CD4-positive, alpha-beta T cell treated with Interleukin-15 for 1 hour (primary cell): ENCODE data around the gene CA7.
A peak's percentile ranks its signal among the peaks of the same experiment; 100 is the strongest.
"Not testable (repeated sequence)": the region's sequence is repeated elsewhere in the genome, so short reads cannot be mapped to it uniquely, and the experiment has no call there.

Source experiments
- DNase-seq: peaks from one replicate; pipeline ENCODE4 v3.0.0-alpha.2; 2020

Gene CA7

DNA sequence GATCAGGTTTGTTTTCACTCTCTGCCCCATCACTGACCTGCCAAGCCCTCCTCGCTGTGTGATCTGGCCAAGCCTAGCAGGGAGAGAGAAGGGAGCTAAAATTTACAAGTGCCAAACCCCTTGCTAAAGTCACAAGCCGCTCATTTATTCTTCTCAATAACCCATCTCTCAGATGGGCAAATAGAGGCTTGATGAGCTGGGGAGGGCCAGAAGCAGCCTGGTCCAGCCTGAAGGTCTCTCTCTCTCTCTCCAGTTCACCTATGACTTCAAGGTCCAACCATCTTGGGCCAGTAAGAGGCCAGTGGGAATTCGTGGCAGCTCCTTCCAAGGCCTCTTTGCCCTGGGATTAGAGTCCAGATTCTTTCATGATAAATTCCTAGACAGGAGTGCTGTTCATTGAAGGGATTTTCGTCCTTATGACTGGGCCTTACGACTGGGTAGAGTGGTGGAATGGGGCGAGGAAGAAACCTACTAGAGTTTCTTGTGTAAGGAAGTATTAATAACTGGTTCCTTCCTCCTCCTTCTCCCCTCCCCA lies 3.4 kb downstream of the CA7 start:
- DNase-seq, result no peak

DNA sequence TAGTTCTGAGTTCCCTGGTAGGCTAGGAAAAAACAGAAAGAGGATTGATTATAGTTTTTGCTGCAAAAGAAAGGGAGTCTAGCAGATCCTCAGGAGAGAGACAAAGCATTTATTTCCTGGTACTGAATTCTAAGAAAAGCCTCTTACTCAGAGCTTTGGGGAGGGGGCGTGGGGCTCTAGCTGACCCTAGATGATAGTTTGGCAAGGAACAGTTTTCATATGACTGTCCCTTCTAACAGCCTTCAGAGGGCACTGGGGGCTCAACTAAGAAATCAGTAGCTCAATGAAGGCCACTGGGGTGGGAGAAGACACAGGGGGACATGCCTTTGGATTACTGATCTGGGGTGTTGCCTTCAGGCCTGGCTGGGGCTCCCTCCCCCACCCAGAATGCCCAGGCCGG lies 4.0 kb downstream of the CA7 start:
- DNase-seq, result no peak

DNA sequence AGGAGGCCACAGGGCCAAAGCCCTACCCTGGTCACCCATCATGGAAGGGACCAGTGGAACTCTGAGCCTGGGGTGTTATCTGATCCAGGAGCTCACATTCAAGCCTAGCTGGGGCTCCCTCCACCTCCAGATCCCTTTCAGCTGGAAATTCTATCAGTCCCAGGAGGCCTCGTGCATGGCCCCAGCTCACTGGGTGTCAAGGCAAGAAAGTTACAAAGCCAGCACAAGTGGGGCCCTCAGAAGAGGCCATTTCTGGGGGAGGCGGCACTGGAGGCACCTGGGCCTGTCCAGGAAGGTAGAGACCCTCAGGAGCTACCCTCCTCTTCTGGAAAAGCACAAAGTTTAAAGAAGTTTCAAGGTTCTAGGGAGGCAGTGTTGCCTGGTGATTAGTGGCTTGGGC lies 4.8 kb downstream of the CA7 start:
- DNase-seq, result no peak

DNA sequence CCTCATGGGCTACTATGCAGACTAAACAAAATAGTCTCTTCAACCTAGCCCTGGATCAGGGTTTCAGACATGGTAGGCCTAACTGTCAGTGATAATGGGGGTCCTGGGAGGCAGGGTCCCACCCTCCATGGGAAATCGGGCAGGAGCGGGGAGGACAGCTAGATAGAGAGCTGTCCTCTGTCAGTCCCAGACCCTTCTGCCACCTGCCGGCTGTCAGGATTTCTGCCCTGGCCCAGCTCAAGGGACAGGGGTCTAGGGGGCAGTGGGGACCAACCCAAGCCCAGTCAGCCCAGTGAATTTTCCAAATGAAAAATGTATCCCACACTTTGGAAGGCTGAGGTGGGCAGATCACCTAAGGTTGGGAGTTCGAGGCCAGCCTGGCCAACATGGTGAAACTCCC lies 5.3 kb downstream of the CA7 start:
- DNase-seq, result no peak

DNA sequence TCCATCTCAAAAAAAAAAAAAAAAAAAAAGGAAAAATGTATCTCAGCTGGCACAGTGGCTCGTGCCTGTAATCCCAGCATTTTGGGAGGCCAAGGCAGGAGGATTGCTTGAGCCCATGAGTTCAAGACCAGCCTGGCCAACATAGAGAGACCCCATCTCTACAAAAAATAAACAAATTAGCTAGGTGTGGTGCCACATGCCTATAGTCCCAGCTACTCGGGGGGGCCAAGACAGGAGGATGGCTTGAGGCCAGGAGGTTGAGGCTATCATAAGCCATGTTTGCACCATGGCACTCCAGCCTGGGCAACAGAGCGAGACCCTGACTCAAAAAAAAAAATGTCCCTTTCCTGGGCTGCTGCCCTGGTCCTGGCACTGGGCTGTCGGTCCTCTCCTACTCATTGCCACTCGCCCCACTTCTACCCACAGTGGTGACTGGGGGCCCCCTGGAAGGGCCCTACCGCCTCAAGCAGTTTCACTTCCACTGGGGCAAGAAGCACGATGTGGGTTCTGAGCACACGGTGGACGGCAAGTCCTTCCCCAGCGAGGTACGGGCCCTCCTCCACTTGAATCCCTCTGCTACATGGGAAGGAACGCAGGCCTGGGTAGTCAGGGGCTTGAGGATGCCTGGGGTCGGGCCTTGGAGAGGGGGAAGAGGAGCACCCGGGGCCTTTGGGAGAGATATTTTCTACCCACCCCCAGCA lies 6.1 kb downstream of the CA7 start:
- no peak for DNase-seq

DNA sequence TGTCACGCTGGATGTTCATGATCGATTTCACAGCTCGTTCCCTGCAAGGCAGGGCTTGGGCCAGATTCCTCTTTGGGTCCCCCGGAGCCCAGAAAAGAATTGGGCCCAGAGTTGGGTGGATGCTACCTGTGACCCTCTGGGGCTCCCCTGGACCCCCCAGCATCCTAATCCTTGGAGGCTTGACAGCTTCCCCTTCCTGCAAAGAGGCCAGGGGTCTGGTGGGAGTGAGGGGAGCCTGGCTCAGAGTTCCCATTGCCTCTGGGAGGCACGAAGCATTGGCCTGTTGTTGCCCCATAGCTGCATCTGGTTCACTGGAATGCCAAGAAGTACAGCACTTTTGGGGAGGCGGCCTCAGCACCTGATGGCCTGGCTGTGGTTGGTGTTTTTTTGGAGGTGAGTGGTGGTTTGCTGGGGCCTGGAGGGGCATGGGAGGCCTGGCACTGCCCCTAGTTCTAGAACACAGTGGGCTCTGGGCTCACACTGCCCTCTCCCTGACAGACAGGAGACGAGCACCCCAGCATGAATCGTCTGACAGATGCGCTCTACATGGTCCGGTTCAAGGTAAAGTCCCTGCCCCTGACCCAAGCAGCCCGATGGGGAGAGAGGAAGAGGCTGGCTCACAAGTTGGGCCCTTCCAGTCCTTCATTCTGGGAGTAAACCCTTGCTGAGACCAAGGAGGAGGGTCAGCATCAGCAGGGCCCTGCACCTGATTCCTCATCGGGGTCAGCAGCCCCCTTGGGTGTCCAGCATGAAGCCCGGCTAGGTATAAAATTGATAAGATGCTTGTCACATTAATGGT lies 7.2 kb downstream of the CA7 start:
- no peak for DNase-seq

DNA sequence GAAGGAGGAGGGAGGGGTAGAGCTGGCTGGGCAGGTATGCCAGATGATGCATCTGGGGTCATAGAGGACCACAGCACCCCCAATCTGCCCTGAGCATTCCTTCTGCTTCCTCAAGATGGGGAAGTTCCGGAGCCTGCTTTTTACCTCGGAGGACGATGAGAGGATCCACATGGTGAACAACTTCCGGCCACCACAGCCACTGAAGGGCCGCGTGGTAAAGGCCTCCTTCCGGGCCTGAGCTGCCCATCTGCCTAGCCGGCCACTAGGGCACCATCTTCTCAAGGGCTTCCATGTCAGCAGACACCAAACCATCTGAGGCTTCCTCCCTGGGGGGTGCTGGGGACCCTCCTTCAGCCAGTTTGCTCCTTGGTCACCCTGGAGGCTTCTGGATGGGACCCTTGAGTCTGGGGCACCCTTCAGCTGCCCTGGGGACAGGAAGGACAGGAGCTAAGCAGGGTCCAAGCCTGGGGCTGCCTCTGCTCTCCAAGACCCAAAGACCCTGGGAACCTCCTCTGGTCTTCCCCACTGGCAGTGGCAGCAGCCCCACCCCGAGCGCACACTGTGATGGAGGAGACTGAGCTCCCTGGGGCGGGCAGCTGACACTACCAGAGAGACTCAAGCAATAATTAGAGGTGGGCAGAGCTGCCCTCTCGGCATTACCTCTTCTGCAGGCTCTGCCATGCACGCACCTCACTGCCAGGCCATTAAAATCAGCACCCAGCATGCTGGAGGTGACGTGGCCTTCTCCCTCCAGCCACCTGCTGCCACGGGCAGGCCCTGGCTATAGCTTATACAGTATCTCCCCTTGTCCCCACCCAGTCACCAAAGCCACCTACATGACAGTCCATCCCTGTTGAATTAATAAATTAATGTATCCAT lies 9.3 kb downstream of the CA7 start:
- no peak for DNase-seq

DNA sequence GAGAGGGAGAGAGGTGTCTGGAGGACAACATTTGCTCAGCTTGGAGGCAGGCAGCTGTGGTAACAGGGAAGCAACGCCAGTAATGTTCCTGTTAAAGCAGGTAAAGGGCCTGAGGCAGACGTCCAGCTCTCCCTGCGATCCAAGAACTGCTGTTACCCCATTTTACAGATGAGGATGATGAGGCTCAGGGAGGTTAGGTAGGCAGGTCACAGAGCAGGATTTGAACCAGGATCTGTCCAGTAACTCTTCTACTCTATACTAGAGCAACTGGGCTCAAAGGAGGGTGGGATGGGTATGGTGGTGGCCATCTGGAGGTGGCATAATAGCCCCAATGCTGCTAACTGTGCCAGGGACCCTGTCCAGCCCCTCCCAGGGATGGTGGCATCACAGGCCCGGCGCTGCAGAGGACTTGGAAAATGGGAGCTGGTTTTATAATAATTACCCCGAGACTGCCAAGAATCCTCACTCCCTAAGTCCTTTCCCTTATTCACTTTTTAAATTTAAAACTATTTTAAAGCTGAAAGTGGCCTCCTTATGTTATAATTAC lies 12.0 kb downstream of the CA7 start:
- DNase-seq, result no peak

DNA sequence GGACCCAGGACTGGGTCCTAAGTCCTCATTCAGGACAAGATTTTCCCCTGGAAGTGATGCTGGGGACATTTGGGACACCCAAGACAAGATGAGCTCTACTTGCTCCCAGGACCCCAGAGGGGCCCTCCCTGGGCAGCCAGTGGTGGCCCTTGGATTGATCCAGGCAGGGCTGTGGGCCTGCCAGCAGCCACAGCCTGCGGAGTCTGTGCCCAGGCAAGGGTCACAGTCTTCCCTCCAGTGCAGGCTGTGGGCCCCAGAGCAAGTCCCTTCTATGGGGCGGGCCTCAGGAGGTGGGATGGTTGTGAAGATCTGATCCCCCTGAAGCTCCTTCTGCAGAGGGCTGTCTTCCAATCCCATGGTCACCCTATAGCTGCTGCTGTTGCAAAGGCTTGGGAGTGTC lies 12.6 kb downstream of the CA7 start:
- no peak for DNase-seq

DNA sequence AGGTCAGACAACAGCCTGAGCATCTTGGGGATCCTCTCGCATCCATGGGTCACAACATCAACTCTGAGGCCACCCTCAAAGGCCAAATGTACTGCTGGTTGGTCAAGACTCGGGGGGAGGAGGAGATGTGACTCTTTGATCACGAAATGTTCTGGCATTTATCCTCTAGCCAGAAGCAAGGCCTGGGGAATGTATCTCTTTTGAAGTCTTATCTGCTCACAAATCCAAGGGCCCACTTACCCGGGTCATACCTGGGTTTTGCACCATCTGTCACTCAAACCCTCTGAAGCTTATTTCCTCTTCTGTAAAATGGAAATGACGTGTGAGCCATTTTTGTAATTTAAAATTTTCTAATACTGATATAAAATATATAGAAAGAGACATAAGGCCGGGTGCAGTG lies 13.2 kb downstream of the CA7 start:
- no peak for DNase-seq

DNA sequence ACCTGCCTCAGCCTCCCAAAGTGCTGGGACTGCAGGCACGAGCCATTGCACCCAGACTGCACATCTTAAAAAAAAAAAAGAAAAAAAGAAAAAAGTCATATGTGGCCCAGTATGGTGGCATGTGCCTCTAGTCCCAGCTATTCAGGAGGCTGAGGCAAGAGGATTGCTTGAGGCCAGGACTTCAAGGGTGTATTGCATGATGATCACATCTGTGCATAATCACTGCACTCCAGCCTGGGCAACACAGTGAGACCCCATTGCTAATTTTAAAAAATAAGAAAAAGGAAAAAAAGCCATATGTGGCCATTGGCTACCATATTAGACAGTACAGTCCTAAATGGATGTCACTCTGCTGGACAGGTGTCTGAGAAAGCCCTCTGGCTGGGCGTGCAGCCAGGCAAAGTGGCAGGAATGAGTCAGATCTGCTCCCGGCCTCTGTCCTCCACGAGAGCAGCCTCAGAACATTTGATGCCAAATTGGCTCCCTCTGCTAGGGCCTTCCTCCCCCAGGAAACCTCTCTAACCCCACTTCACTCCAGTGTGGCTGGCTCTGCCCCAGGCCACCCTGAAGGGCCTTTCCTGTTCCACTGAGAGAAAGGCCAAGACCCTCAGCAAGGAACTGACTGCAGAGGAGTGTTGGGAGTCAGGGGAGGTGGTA lies 14.7 kb downstream of the CA7 start:
- no peak for DNase-seq

DNA sequence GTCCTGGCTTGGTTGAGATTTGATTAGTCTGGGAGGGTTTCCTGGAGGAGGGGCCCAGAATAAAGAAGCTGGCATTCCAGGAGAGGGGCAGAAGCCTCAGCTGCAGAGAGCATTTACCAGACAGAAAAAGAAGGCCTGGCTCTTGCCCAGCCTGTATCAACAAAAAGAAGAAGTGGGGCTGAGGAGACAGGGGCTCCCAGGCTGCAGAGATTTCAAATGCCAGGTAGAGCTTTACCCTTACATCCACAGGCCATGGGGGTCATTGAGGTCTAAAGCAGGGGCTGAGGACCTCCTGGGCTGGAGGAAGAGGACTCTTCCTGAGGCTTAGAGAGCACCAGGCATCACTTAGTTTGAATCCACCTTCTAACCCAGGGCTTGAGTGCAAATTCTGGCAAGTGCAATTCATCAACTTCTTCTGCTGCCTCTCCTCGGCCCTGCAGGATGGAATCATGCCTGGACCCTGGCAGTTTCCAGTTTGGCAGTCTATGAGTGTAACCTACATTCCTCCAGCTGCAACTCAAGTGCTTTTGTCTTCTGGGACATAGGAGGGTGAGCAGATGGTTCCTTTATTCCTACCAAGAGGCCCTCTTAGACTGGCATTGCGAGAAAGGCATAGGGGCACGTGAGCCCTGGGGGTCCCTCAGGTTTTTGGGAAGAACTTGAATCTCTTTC lies 15.3 kb downstream of the CA7 start:
- DNase-seq, result no peak

DNA sequence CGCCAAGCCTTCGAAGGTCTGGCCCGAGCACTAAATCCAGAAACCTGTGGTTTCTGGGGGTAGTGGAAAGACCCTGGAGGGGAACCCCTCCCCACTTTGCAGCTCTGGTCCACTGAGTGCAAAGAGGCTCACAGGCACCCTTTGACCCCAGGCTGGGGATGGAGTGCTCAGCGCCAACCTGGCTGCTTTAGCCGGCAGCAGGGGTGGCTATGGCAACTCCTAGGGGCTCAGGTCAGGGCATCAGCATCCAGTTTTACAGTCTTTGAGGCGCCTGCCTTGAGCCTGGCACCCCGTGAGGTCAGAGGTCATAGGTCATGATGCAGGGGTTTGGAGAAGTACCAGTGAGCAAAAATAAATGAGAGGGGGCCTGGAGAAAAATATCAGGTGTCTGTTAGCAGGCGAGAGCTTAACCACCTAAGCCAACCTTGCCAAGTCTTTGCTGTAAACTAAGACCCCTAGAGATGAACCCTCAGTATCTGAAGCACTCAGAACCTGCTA lies 17.9 kb downstream of the CA7 start:
- no peak for DNase-seq

DNA sequence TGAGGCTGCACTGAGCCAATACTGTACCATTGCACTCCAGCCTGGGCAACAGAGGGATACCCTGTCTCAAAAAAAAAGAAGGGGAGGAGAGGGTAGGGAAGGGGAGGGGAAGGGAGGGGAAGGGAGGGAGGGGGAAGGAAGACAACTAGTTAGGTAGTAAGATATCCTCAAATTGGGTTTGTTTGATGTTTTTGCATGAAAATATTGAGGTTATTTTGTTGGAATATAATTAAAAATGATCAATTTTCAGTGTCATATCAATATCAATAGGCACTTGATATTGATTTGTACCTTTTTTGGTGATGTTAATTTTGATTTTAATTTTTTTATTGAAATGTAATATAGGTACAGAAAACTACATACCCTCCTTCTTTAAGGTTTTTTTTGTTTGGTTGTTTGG lies 19.5 kb downstream of the CA7 start:
- no peak for DNase-seq

DNA sequence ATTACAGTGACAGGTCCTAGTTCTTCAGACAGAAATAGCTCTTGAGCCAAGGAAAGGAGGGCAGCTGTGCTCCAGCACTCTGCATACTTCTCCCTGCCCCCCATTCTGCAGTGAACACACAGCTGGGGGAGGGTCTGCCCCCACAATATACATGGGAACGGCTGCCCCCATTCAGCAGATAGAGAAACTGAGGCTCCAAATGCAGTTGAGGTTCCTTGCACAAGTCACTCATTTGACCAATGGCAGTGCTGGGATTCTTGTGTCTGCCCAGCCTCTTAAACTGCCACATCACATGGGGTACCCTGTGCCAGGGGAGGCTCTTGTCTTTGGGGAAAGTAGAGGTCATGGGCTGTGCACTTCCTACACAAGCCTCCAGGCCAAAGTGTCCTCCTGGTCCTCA lies 25.2 kb downstream of the CA7 start:
- no peak for DNase-seq

DNA sequence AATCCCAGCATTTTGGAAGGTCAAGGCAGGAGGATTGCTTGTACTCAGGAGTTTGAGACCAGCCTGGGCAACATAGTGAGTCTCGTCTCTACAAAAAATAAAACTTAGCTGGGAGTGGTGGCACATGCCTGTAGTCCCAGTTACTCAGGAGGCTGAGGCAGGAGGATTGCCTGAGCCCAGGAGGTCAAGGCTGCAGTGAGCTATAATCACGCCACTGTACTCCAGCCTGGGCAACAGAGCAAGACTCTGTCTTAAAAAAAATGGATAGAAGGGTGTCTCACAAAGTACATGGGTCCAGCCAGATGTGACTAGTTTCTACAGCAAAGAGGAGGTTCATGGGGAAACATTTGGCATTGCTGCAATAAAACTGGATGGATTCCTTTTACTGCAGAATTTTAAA lies 27.1 kb downstream of the CA7 start:
- DNase-seq, result not testable (repeated sequence)

DNA sequence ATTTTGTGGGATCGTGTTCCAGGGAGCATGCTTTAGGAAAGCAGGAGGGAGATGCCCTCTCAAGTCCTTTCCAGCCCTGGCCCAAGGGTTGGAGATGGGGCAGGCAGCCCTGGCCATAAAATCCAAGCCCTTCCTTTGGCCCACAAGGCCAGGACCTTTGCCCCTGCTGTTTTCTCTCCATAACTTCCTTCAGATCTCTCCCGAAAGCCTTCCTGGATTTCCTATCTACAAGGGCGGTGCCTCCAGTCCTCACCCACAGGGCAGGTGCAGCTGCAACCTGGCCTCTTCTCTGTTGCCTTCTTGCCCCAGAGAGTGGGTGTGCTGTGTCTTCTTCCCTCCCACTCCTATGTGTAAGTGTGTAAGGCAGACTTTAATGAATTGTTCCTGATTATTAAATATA lies 27.6 kb downstream of the CA7 start:
- no peak for DNase-seq

DNA sequence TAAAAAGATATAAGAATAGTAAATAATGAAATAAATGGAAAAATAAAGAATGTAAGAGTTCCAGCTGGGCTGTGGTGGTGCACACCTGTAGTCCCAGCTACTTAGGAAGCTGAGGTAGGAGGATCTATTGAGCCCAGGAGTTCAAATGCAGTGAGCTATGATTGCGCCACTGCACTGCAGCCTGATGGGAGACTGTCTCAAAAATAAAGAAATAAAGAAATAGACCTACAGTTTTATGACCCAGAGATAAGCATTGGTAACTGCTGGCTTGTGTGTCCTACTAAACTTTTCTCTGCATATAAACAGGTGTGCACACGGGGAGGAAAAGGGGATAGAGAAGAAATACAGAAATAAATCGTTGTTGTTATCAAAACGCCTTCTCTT lies 28.3 kb downstream of the CA7 start:
- no peak for DNase-seq

DNA sequence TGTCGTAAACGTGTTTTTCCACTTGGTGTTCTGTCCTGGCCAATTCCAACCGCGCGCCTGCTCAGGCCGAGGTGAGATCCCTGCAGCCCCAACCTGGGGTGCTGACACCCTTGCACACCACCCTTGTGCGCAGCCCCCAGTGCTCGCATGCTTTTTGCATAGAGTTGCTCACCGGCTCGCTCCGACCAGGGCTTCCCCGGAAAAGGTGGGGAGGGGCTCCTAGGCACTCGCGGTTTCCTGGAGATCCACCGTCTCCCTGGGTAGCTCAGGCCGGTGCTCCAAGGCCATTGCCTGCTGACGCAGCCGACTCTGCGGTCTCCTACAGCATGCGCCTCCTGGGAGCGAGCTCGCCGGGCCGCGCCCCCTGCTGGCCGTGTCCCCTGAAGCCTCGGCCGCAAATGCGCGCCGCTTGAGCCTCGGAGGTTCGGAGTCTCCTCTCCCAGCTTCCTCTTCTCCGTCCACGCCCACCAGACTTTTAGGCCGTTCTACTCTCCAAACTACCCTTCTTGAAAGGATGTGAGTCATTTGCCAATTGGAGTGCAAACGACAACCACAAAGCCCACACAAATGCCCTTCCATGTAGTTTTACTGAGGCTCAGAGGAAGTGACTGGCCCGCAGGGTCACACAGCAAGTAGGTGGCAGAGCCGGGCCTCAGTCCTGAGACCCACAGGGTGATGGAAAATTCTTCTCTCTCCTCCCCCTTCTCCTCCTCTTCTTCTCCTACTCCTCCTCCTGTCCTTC lies 28.9 kb downstream of the CA7 start:
- peak; percentile 92 for DNase-seq

DNA sequence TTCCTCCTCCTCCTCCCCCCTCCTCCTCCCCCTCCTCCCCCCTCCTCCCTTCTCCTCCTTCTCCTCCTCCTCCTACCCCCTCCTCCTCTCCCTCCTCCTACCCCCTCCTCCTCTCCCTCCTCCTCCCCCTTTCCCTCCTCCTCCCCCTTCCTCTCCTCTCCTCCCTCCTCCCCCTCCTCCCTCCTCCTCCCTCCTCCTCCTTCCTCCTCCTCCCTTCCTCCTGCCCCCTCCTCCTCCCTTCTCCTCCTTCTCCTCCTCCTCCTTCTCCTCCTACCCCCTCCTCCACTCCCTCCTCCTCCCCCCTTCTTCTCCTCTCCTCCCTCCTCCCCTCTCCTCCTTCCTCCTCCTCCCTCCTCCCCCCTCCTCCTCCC lies 29.5 kb downstream of the CA7 start:
- no peak for DNase-seq
